Tongue (tissue), 3 donors: ENCODE measurements around the gene HBM. TPM values are rescaled to one million over a fixed set of nuclear protein-coding genes. Genes with fewer than 3 reads are reported as not detected.
"Not testable (repeated sequence)": the region's sequence is repeated elsewhere in the genome, so short reads cannot be mapped to it uniquely, and the experiment has no call there.

ENCODE experiments used
- DNase-seq: peaks from one replicate; pipeline ENCODE4 v3.0.0-alpha.2; 2015
- small RNA-seq: library from RNA; depleted of rRNA; stranded (forward); fragments of <200 nt; gene quantifications from one replicate; pipeline ENCODE3, GENCODE V24; 2014; ENCODE audit warnings: low replicate concordance
- total RNA-seq: library from RNA; depleted of rRNA; stranded (reverse); fragments of >200 nt; gene quantifications from one replicate; pipeline ENCODE4 v1.2.3, GENCODE V29; 2014

Gene HBM
- total RNA-seq, 1 donor from 2014 or later, result 19.6 TPM

DNA sequence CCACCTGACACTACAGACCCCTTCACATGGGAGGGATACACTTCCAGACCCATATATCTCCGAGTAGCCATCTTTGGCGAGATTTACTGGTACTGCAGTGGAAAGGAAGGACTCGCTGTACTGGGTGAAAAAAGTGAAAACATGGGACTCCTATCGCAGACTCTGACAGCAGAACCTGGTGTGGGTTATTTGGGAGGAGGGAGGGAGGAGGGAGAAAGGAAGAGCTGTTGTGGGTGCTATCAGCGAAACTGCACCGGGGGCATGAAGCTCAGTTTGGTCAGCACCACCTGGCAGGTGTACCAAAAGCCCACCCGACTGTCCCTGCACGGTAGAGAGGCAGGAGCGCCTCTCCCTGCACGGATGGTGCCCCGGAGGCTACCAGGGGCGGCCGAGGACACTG is 19.4 kb downstream of the HBM start:
- DNase-seq, result no peak

DNA sequence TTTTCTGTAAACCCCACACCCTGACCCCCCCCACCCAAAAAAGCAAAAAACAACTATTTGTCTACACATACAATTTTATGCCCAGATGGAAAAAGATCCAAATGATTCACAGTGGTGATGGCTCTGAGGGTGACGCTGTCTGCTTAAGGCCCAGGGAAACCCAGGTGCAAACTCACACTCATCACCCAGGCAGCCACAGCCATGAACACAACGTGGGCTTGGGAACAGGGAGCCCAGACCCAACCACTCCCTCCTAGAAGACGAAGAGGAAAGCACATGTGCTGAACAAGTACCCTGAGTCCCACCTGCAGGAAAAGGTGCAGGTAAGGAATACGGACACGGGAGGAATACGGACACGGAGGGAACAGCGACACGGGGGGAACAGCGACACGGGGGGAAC is 19.9 kb downstream of the HBM start:
- DNase-seq, result no peak

DNA sequence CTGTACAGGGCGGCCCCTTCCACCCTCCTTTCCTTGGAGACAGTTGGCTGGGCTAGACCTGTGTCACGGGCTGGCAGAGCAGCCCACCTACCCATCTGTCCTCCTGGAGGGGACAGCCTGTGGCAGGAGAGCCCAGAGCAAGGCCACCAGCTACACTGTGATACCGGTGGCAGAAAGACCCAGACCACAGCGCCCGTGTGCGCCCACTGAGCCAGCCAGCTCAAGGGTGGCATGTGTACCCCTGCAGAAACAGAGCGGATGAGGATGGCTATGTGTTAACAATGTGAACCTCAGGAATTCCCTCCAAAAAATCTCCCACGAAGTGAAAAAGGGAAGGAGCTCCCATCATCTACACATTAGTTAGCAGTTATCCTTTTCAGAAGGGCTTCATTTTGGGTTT is 21.6 kb downstream of the HBM start:
- no peak for DNase-seq

DNA sequence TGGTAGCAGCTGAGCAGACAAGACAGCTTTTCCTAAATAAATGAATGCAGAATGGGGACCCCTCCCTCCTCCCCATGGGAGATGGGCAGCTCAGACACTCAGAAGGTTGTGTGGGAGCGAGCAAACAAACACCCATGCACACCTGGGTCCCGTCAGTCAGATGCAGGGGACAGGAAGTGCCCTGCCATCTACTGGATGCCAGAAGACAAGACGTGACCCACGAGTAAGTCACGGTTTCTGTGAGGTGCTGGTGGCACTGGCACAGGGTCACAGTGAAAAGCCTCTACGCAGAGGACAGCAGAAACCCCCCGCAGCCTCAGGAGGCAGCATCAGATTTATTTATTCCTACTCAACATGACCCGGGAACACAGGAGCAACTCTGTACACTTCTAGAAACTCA is 22.9 kb downstream of the HBM start:
- DNase-seq, result no peak

DNA sequence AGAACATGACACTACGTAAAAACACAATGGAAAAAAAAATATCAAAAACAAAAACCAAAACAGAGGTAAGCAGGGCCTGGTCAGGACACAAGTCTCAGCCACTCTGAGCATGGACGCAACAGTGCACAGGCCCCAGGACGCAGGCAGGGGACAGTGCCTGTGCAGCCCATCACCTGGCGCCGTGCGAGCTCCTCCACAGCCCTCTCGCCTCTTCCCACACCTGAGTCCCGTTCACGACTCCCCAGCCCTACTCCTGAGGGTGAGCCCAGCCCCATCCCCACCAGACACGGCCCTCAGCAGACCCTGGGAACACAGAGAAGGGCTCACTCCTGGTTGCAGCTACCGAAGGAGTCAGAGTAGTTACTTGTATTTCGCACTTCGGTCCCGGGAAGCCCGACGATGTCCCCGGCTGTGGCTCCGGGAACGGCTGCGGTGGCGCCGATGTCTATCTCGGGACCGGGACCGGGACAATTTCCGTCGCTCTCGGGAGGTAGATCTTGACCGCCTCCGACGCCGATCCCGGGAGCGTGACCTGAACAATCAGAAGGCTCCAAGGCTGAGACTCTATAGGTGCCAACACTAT is 23.9 kb downstream of the HBM start:
- no peak for DNase-seq

DNA sequence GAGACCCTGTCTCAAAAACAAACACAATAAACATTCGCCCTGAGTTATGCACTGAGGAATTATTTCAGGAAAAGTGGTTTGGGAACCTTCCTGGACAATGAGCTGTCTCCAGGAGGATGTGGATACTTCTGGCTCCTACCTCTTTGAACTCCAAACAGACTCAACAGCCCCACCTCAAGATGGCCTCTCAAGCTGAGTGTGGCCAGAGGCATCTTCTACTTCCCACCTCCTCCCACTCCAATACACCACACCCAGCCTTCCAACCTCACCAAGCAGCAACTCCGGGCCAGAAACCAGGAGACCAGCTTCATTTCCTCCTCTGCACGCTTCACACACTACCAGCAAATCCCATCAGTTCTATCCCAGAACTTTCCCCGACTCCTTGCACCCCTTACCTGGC is 26.1 kb downstream of the HBM start:
- no peak for DNase-seq

DNA sequence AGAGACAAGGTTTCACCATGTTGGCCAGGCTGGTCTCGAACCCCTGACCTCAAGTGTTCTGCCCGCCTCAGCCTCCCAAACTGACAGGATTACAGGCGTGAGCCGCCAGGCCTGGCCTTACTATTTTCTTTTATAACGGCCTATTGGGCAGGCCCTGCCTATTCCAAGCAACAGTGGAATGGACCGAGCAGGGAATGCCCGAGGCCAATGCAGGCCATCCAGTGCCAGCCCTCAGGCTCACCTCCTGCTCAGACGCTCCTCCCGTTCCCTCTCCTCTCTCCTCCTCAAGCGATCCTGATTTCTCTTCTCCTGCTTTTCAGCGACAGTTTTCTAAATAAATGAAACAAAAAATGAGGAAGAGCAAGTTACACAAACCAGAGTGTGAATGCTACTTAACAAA is 26.9 kb downstream of the HBM start:
- no peak for DNase-seq

DNA sequence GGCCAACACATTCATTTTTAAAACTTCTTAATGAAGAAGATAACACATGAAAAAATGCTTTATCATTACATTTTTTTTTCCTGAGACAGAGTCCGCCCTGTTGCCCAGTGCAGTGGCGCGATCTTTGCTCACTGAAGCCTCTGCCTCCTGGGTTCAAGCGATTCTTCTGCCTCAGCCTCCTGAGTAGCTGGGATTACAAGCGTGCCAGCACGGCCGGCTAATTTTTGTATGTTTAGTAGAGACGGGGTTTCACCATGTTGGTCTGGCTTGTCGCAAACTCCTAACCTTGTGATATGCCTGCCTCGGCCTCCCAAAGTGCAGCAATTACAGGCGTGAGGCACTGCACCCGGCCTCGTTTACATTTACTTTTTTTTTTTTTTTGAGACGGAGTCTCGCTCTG is 27.7 kb downstream of the HBM start:
- no peak for DNase-seq

DNA sequence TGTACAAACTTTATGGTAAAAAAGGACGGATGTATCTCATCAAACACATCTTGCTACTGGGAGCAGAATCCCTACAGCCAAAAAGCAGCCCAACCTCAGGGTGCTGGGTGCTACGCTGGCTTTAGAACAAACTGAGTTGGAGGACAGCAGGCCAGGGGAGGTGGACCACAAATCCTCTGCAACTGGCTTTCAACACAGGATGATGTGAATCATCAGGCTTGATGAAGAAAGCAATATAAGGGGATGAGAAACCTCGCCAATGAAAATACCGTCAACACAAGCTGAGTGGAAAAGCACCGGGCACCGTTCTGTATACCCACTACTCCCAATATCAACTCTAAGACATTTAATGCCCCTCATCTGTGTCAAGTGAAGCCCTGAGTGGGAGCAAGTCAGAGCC is 28.7 kb downstream of the HBM start:
- DNase-seq, result no peak

DNA sequence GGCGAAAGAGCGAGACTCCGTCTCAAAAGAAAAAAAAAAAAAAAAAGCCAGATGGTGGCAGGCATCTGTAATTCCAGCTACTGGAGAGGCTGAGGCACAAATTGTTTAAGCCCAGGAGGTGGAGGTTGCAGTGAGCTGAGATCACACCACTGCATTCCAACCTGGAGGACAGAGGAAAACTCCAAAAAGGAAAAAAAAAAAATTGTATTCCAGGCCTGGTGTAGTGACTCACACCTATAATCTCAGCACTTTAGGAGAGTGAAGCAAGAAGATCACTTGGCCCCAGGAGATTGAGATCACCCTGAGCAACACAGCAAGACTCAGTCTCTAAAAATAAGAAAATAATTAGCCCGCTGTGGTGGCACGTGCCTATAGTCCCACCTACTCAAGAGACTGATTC is 34.6 kb downstream of the HBM start:
- no peak for DNase-seq

DNA sequence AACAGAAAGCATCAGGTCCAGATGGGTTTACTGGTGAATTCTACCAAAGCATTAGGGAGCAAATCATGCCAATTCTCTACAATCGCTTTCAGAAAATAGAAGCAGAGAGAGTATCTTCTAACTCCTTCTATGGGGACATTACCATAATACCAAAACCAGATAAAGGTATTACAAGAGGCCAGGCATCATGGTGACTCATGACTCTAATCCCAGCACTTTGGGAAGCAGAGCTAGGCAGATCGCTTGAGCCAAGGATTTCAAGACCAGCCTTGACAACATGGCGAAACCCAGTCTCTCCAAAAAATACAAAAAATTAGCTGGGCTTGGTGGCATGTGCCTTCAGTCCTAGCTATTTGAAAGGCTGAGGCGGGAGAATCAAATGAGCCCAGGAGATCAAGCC is 37.5 kb downstream of the HBM start:
- DNase-seq, result no peak

DNA sequence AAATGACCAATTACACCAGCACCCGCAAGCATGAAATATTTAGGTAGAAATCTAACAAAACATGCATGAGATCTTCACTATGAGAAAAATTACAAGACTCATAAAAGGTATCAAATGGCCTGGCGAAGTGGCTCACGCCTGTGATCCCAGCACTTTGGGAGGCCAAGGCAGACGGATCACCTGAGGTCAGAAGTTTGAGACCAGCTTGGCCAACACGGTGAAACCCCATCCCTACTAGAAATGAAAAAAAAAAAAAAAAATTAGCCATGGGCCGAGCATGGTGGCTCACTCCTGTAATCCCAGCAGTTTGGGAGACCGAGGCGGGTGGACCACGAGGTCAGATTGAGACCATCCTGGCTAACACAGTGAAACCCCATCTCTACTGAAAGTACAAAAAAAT is 38.3 kb downstream of the HBM start:
- not testable (repeated sequence) for DNase-seq

DNA sequence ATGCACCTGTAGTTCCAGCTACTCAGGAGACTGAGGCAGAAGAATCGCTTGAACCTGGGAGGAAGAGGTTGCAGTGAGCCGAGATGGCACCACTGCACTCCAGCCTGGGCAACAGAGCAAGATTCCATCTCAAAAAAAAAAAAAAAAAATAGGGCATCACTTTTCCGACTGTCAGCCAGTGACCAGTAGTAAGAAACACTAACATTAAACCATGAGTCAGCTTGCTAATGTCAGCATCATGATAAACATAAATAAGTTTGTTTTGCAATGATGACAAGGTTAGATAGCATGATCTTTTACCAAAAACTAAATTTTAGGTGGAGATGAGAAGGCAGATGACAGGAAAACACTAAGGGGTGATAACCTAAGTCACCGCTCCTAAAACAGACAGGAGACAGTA is 43.6 kb downstream of the HBM start:
- not testable (repeated sequence) for DNase-seq

DNA sequence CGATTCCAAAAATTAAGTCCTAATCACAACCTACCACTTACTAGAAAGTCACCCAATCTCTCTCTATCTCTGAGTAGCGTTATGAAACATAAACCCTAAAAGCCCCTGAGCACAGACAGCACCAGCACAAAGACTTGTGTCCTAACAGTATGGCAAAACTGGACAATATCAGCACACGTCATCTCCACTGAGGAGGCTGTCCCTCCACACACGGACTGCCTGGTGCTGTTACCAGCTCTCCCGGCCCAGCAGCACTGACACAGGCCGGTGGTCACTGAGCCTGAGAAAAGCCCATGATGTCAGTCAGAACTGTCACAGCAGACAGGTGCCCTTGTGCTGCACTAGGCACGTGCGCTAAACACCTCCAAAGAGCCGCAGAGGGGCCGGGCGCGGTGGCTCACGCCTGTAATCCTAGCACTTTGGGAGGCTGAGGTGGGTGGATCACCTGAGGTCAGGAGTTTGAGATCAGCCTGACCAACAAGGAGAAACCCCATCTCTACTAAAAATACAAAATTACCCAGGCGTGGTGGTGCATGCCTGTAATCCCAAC is 45.9 kb downstream of the HBM start:
- DNase-seq, result not testable (repeated sequence)

DNA sequence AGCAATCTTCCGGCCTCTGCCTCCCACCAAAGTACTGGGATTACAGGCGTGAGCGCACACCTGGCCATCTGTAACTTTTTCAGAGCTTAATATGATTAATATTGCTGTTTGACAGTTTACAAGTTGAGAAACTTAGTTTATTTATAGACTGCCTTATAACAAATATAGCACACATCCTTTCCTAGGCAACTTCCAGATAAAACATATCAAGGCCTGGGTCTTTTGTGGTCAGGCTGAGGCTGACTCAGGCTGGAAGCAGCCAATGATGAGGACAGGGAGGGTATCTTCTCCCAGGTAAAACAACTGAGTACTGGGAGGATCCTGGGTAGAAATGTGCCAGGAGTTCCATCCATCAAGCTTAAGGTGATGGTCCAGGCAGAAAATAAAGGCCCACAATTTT is 47.2 kb downstream of the HBM start:
- no peak for DNase-seq

Small RNA genes within 50 kb of the gene (small RNA-seq; reads per million reads assigned to genes)
- not detected for gene RF00019

Other genes with a start within 250 kb of the HBM start
- 4.5 TPM for gene POLR3K, start 112.4 kb upstream of the HBM start, total RNA-seq
- 13.0 TPM for gene SNRNP25, start 112.2 kb upstream of the HBM start, total RNA-seq
- 33.0 TPM for gene RHBDF1, start 93.3 kb upstream of the HBM start, total RNA-seq
- 42.0 TPM for gene MPG, start 87.8 kb upstream of the HBM start, total RNA-seq
- gene NPRL3, start 27.3 kb upstream of the HBM start, total RNA-seq, result 15.7 TPM
- 6.7 TPM for gene HBZ, start 13.3 kb upstream of the HBM start, total RNA-seq
- gene HBA2, start 6.9 kb downstream of the HBM start, total RNA-seq, result 803 TPM
- 357 TPM for gene HBA1, start 10.7 kb downstream of the HBM start, total RNA-seq
- not detected for gene HBQ1, start 14.5 kb downstream of the HBM start, total RNA-seq
- gene LUC7L, start 63.5 kb downstream of the HBM start, total RNA-seq, result 60.5 TPM
- gene FAM234A, start 68.8 kb downstream of the HBM start, total RNA-seq, result 92.7 TPM
- gene RGS11, start 110.0 kb downstream of the HBM start, total RNA-seq, result 2.3 TPM
- 1.7 TPM for gene ARHGDIG, start 114.6 kb downstream of the HBM start, total RNA-seq
- gene PDIA2, start 117.2 kb downstream of the HBM start, total RNA-seq, result 2.7 TPM
- gene AXIN1, start 186.7 kb downstream of the HBM start, total RNA-seq, result 18.3 TPM
- 41.7 TPM for gene MRPL28, start 204.6 kb downstream of the HBM start, total RNA-seq
- gene PGAP6, start 216.0 kb downstream of the HBM start, total RNA-seq, result 29.6 TPM
- gene NME4, start 231.2 kb downstream of the HBM start, total RNA-seq, result 22.8 TPM
- 14.1 TPM for gene DECR2, start 235.9 kb downstream of the HBM start, total RNA-seq